Measurements from ENCODE around the gene CLK3.

Gene CLK3

GRCh38 chr15:74615508-74616365, at the start of gene CLK3:
Gene CLK3, plus strand, starts transcription at chr15:74615836. Its CDS starts 3,361 bp downstream, at chr15:74619197.
- H3K27ac Mint-ChIP-seq, result peak within 1 kb of the TSS; percentile 98
- H3K9me3 Mint-ChIP-seq, result no peaks in the 10 kb centered on the region
- H3K4me1 Mint-ChIP-seq, result peaks cover 46% of the 10 kb centered on the region
- peaks cover 20% of the 10 kb centered on the region for H3K36me3 Mint-ChIP-seq
- ATAC-seq, result peak; percentile 93
- H3K4me3 Mint-ChIP-seq, result peak within 1 kb of the TSS; percentile 90
- no peaks in the 10 kb centered on the region for H3K27me3 Mint-ChIP-seq

GRCh38 chr15:74568594-74568993, 47.0 kb upstream of the CLK3 start:
- peaks cover 48% of the 10 kb centered on the region for H3K36me3 Mint-ChIP-seq
- no peak for ATAC-seq
- H3K4me3 Mint-ChIP-seq, result no peak overlapping the region
- H3K9me3 Mint-ChIP-seq, result no peaks in the 10 kb centered on the region
- peaks cover 20% of the 10 kb centered on the region for H3K4me1 Mint-ChIP-seq
- no peaks in the 10 kb centered on the region for H3K27me3 Mint-ChIP-seq
- H3K27ac Mint-ChIP-seq, result peak overlapping the region; percentile 18

DNA sequence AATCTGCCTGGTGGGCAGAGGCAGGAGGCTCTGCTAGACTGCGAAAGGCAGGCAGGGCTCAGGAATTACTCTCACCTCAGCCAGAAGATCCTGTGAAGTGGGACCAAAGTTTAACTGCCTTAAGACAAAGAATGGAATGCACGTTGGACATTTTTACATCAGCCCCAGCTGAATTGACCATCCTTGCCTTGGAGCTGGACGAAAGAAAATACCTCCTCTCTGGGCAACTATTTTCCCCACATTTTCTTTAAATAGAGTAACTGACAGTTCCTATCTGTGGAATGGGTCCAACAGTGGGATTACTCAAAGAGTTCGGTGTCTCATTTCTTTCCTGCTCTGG, 45.9 kb upstream of the CLK3 start:
- no peak for ATAC-seq
- H3K4me3 Mint-ChIP-seq, result no peak overlapping the region
- H3K27ac Mint-ChIP-seq, result no peak overlapping the region
- no peaks in the 10 kb centered on the region for H3K27me3 Mint-ChIP-seq
- no peaks in the 10 kb centered on the region for H3K9me3 Mint-ChIP-seq
- H3K36me3 Mint-ChIP-seq, result peaks cover 55% of the 10 kb centered on the region
- peaks cover 16% of the 10 kb centered on the region for H3K4me1 Mint-ChIP-seq

DNA sequence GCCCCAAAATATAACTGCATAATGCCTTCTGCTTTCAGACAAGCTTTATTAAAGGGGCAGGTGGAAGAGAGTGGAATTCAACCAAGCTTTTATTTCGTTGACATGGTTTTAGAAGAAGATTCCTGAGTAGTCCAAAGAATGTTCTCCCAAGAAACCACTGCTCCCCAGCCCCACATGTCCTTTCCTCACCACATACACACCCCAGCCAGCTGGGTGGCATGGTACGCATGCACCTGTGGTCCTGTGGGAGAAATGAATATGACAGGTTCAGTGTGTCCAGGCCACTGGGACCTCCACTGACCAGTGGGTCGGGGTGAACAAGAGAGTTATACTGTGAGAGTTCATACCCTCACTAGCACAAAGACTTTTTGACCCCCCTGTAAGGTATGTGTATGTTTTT, 44.4 kb upstream of the CLK3 start:
- peaks cover 50% of the 10 kb centered on the region for H3K36me3 Mint-ChIP-seq
- ATAC-seq, result no peak
- no peaks in the 10 kb centered on the region for H3K27me3 Mint-ChIP-seq
- H3K4me3 Mint-ChIP-seq, result no peak overlapping the region
- H3K4me1 Mint-ChIP-seq, result peaks cover 16% of the 10 kb centered on the region
- H3K9me3 Mint-ChIP-seq, result no peaks in the 10 kb centered on the region
- no peak overlapping the region for H3K27ac Mint-ChIP-seq

DNA sequence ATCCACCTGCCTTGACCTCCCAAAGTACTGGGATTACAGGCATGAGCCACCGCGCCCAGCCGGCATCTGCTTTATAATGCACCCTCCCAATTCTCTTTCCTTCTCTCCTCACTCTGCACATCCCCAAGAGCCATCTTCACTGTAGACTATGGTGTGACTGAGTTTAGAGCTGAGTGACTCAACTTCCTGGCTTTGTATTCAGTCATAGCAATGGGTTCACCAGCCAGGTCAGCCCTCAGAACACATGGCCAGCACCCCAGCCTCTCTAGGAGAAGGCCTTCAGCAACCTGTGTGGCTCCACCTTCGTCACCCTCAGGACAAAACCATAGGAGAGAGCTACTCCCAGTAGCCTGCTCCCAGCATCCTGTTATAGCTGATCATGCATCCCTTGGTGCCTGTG, 41.6 kb upstream of the CLK3 start:
- H3K36me3 Mint-ChIP-seq, result peaks cover 48% of the 10 kb centered on the region
- no peaks in the 10 kb centered on the region for H3K27me3 Mint-ChIP-seq
- H3K9me3 Mint-ChIP-seq, result no peaks in the 10 kb centered on the region
- no peaks in the 10 kb centered on the region for H3K4me1 Mint-ChIP-seq
- no peak overlapping the region for H3K27ac Mint-ChIP-seq
- H3K4me3 Mint-ChIP-seq, result no peak overlapping the region
- no peak for ATAC-seq

DNA sequence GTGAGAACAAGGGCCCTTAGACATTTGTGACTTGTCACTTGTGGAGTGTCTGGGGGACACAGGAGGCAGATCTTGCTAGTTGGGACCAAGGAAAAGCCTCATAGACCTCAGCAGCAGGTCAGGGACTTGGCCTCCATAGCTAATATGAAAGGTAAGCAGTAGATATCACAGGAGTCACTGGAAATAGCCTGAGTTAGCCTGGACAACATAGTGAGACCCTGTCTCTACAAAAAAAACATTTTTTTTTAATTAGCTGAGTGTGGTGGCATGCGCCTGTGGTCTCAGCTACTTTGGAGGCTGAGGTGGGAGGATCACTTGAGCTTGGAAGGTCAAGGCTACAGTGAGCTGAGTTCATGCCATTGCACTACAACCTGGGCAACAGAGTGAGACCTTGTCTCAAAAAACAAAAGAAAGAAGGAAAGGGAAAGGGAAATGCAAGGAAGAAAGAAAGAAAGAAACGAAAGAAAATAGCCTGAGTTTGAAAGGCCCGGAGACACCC, 37.1 kb upstream of the CLK3 start:
- H3K27ac Mint-ChIP-seq, result no peak overlapping the region
- H3K9me3 Mint-ChIP-seq, result no peaks in the 10 kb centered on the region
- no peaks in the 10 kb centered on the region for H3K4me1 Mint-ChIP-seq
- ATAC-seq, result no peak
- no peak overlapping the region for H3K4me3 Mint-ChIP-seq
- H3K36me3 Mint-ChIP-seq, result peaks cover 34% of the 10 kb centered on the region
- no peaks in the 10 kb centered on the region for H3K27me3 Mint-ChIP-seq

DNA sequence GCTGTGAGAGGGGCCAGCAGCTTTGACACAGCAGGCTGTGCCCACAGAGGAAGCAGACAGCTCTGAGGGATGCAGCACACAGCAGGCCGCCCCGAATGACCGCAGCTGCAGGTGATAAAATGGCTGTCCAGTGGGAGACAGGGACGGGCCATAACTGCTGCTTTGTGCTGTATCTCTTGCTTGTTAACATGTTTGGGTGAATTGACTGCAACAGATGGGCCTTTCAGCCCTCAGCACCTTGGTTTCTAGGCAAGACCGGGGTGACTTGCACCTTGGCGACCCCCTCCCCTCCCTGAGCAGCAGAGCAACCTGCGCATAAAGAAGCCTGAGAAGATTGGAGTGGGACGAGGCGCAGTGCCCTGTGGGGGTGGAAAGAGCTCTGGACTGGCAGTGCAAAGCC, 36.6 kb upstream of the CLK3 start:
- Mint-ChIP-seq H3K27ac (no peak overlapping the region), H3K36me3 (peaks cover 34% of the 10 kb centered on the region), H3K4me1 (no peaks in the 10 kb centered on the region), H3K9me3 (no peaks in the 10 kb centered on the region), H3K27me3 (no peaks in the 10 kb centered on the region), H3K4me3 (no peak overlapping the region)
- no peak for ATAC-seq

DNA sequence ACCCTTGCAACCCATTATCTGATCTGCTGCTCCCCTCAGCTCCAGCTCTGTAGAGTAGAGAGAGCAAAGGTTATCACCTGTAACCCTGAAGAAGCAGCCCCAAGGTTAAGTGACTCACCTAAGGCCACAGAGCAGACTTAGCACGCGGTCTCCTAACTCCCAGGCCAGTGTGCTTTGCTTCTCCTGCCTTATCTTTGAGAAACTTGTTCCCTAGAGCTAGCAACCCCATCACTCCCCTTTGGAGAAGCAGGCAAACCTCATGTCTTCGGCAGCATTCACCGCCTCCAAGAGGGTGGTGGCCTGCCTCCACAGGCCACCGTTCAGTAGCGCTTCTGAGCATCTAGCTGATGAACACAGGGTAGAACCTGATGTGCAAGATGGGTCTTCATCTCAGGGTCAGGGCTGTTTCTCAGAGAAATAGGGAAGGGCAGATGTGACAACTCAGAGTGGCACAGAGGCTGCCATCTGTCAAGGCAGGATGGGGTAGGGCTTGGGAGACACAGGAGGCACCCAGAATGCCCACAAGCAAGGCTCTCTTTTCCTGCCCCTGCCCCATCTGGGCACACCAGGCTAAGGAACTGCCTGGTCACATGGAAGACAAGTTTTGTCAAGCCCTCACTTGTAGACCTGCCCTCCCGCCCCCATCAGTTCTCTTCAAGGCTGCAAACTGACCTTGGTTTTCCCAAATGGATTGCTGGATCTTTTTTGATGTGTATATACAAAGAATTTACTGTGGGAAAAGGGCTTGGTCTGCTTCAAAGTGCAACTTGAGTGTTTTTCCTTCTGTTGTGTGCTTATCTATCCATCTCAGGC, 34.9 kb upstream of the CLK3 start:
- Mint-ChIP-seq H3K27ac (no peak overlapping the region), H3K4me1 (no peaks in the 10 kb centered on the region), H3K9me3 (no peaks in the 10 kb centered on the region), H3K4me3 (no peak overlapping the region), H3K27me3 (no peaks in the 10 kb centered on the region), H3K36me3 (peaks cover 28% of the 10 kb centered on the region)
- ATAC-seq, result no peak

GRCh38 chr15:74584204-74584603, 31.4 kb upstream of the CLK3 start:
- Mint-ChIP-seq H3K4me1 (no peaks in the 10 kb centered on the region), H3K4me3 (no peak overlapping the region), H3K27me3 (no peaks in the 10 kb centered on the region), H3K9me3 (no peaks in the 10 kb centered on the region), H3K36me3 (peaks cover 19% of the 10 kb centered on the region), H3K27ac (no peak overlapping the region)
- no peak for ATAC-seq

- Mint-ChIP-seq H3K27ac (no peak overlapping the region), H3K36me3 (peaks cover 20% of the 10 kb centered on the region), H3K9me3 (no peaks in the 10 kb centered on the region), H3K4me3 (no peak overlapping the region), H3K4me1 (no peaks in the 10 kb centered on the region), H3K27me3 (no peaks in the 10 kb centered on the region)
- no peak for ATAC-seq
Observed at GRCh38 chr15:74584779-74585178, 30.9 kb upstream of the CLK3 start.

GRCh38 chr15:74585191-74585590, 30.4 kb upstream of the CLK3 start:
- no peaks in the 10 kb centered on the region for H3K27me3 Mint-ChIP-seq
- no peak overlapping the region for H3K4me3 Mint-ChIP-seq
- H3K9me3 Mint-ChIP-seq, result no peaks in the 10 kb centered on the region
- H3K27ac Mint-ChIP-seq, result no peak overlapping the region
- H3K36me3 Mint-ChIP-seq, result peaks cover 25% of the 10 kb centered on the region
- no peak for ATAC-seq
- no peaks in the 10 kb centered on the region for H3K4me1 Mint-ChIP-seq

GRCh38 chr15:74585857-74586256, 29.8 kb upstream of the CLK3 start:
- peaks cover 27% of the 10 kb centered on the region for H3K36me3 Mint-ChIP-seq
- H3K27me3 Mint-ChIP-seq, result no peaks in the 10 kb centered on the region
- H3K4me1 Mint-ChIP-seq, result no peaks in the 10 kb centered on the region
- H3K27ac Mint-ChIP-seq, result no peak overlapping the region
- no peak for ATAC-seq
- no peaks in the 10 kb centered on the region for H3K9me3 Mint-ChIP-seq
- no peak overlapping the region for H3K4me3 Mint-ChIP-seq

DNA sequence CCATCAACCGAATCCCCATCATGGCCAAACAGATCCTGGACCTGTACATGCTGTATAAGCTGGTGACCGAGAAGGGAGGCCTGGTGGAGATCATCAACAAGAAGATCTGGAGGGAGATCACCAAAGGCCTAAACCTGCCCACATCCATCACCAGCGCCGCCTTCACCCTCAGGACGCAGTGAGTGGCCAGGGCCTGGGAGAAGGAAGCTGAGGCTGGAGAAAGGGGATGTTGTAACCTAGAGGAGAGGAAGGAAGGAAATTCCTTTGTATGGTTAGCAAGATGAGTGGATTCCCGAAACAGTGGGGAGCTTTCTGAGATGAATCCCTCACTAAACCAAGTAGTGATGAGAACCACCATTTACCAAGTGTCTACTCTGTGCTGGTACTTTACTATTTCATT, 25.8 kb upstream of the CLK3 start:
- Mint-ChIP-seq H3K27me3 (no peaks in the 10 kb centered on the region), H3K4me3 (no peak overlapping the region), H3K4me1 (no peaks in the 10 kb centered on the region), H3K9me3 (no peaks in the 10 kb centered on the region), H3K36me3 (peaks cover 46% of the 10 kb centered on the region), H3K27ac (no peak overlapping the region)
- ATAC-seq, result no peak

DNA sequence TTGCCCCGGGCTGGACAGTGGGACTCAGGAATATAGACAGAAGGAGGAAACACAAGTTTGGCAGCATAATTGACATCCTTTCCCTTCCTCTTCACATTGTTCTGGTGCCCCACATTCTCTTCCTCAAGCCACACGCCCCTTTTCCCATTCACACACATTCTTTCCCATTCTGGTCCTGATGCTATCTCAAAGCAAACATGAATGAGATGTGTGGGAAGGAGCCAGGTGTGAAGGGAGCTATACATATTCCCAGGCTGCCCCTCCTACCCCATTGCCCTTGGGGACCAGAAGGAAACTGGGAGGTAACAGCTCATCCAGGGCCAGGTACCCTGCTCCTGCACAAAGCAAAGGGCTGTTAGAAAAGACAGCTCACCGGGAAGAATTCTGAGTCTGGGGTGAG, 23.4 kb upstream of the CLK3 start:
- Mint-ChIP-seq H3K27ac (no peak overlapping the region), H3K36me3 (peaks cover 53% of the 10 kb centered on the region), H3K27me3 (no peaks in the 10 kb centered on the region), H3K4me3 (no peak overlapping the region), H3K4me1 (no peaks in the 10 kb centered on the region), H3K9me3 (no peaks in the 10 kb centered on the region)
- no peak for ATAC-seq

- Mint-ChIP-seq H3K27me3 (no peaks in the 10 kb centered on the region), H3K27ac (no peak overlapping the region), H3K4me1 (peaks cover 4% of the 10 kb centered on the region), H3K4me3 (no peak overlapping the region), H3K36me3 (peaks cover 57% of the 10 kb centered on the region), H3K9me3 (no peaks in the 10 kb centered on the region)
- no peak for ATAC-seq
Observed at GRCh38 chr15:74593122-74593521, 22.5 kb upstream of the CLK3 start.

GRCh38 chr15:74594455-74594854, 21.2 kb upstream of the CLK3 start:
- Mint-ChIP-seq H3K36me3 (peaks cover 57% of the 10 kb centered on the region), H3K27me3 (no peaks in the 10 kb centered on the region), H3K9me3 (no peaks in the 10 kb centered on the region), H3K4me1 (peaks cover 14% of the 10 kb centered on the region), H3K4me3 (no peak overlapping the region), H3K27ac (no peak overlapping the region)
- ATAC-seq, result no peak
